Left lung (tissue), 10 donors: Measurements from ENCODE around the gene MACROD2. TPM values are rescaled to one million over a fixed set of nuclear protein-coding genes. Genes with fewer than 3 reads are reported as not detected.

Source experiments
- ATAC-seq: fragments of 200-7000 bp; cut with Tn5 transposase; one replicate; pipeline ENCODE4 v1.9.1; 2020; ENCODE audit warnings: moderate library complexity
- DNase-seq, 4 donors: peaks; one replicate each; pipeline ENCODE4 v3.0.0-alpha.2; 2013 to 2020
- H3K27ac ChIP-seq, 2 donors: fragments of 200-600 bp; sonication (generic) in 1 of 2; one replicate each; pipeline versions ENCODE4 v1.5.0 to v1.8.0; 2020 to 2021
- H3K27me3 ChIP-seq, 2 donors: fragments of 200-600 bp; sonication (generic) in 1 of 2; one replicate each; pipeline versions ENCODE4 v1.5.0 to v1.8.0; 2020 to 2021
- H3K36me3 ChIP-seq, 2 donors: fragments of 200-600 bp; sonication (generic) in 1 of 2; one replicate each; pipeline versions ENCODE4 v1.5.0 to v1.8.0; 2020 to 2021
- H3K4me1 ChIP-seq, 2 donors: fragments of 200-600 bp; one replicate each; pipeline ENCODE4 v1.8.0; 2021
- H3K4me3 ChIP-seq, 2 donors: fragments of 200-600 bp; sonication (generic) in 1 of 2; one replicate each; pipeline versions ENCODE4 v1.5.0 to v1.8.0; 2020 to 2021; ENCODE audit warnings: mild to moderate bottlenecking in 1 of 2
- H3K9me3 ChIP-seq, 2 donors: fragments of 200-600 bp; sonication (generic) in 1 of 2; one replicate each; pipeline versions ENCODE4 v1.5.0 to v1.8.0; 2020 to 2021
- CTCF ChIP-seq, 2 donors: fragments of 200-600 bp; sonication (generic) in 1 of 2; IDR thresholded peaks; one replicate each; pipeline versions ENCODE4 v1.5.0 to v1.8.0; 2021; ENCODE audit warnings: antibody characterized with exemption in 2 of 2
- intact Hi-C, 2 donors: fragments of 100-400 bp; cut with DNase I; formaldehyde crosslinking; loops; one replicate each; pipeline versions ENCODE4 v1.11.2 to v1.14.2; 2022
- polyA plus RNA-seq, 6 donors: library from polyadenylated mRNA; unstranded; fragments of 120-200 nt; gene quantifications; one replicate each; pipeline ENCODE4 v1.2.1, GENCODE V29; 2013; ENCODE audit not compliant: insufficient read length in 6 of 6
- total RNA-seq, 2 donors: library from RNA; stranded (reverse); fragmentation: NEBNext Ultra II Directional; extraction: Animal tissue kit (Norgen Biotek cat#: 25700); gene quantifications; one replicate each; pipeline ENCODE4 v1.2.1, GENCODE V29; 2021
- donor health status: DM: no; HTN: yes; CAD: no.
- donor health status: DM: no; HTN: no; CAD: no.

MACROD2 gene
- total and polyA plus RNA-seq, 8 donors: 6.1 to 23.6 (median 8.9) TPM

- TF ChIP-seq CTCF (IDR thresholded peaks at IDR 0.05): no peak
- no peak for DNase-seq
- H3K4me3 ChIP-seq: no peak overlapping the region
- H3K27ac ChIP-seq: no peak overlapping the region
- intact Hi-C loops: no loop called here
- H3K4me1 ChIP-seq: no peaks in the 10 kb centered on the region
- no peak for ATAC-seq
- H3K27me3 ChIP-seq: no peaks in the 10 kb centered on the region
- peaks cover 0 to 5% of the 10 kb centered on the region in 2 donors for H3K9me3 ChIP-seq
- no peaks in the 10 kb centered on the region for H3K36me3 ChIP-seq
These were observed 1848.5 kb downstream of the MACROD2 start for GRCh38 chr20:15843777-15844176.

GRCh38 chr20:15847196-15847784 is 1852.0 kb downstream of the MACROD2 start:
- no peaks in the 10 kb centered on the region for H3K27me3 ChIP-seq
- no peak overlapping the region for H3K27ac ChIP-seq
- no peaks in the 10 kb centered on the region for H3K36me3 ChIP-seq
- no peak overlapping the region for H3K4me3 ChIP-seq
- no peaks in the 10 kb centered on the region for H3K9me3 ChIP-seq
- H3K4me1 ChIP-seq: no peaks in the 10 kb centered on the region
- intact Hi-C loops: no loop called here
- DNase-seq (no peak), ATAC-seq (no peak)
- no peak for TF ChIP-seq CTCF (IDR thresholded peaks at IDR 0.05)

- Histone ChIP-seq H3K4me1 (no peaks in the 10 kb centered on the region), H3K9me3 (no peaks in the 10 kb centered on the region), H3K4me3 (no peak overlapping the region), H3K27ac (no peak overlapping the region), H3K27me3 (no peaks in the 10 kb centered on the region), H3K36me3 (no peaks in the 10 kb centered on the region)
- intact Hi-C loops: no loop called here
- no peak for DNase-seq
- ATAC-seq: no peak
- no peak for TF ChIP-seq CTCF (IDR thresholded peaks at IDR 0.05)
These were observed 1852.8 kb downstream of the MACROD2 start for GRCh38 chr20:15848126-15848525.

- Histone ChIP-seq H3K27me3 (no peaks in the 10 kb centered on the region), H3K36me3 (no peaks in the 10 kb centered on the region), H3K9me3 (no peaks in the 10 kb centered on the region), H3K27ac (no peak overlapping the region), H3K4me1 (no peaks in the 10 kb centered on the region), H3K4me3 (no peak overlapping the region)
- ATAC-seq (no peak), DNase-seq (no peak)
- intact Hi-C loops: no loop called here
- TF ChIP-seq CTCF (IDR thresholded peaks at IDR 0.05): no peak
These were observed 1853.8 kb downstream of the MACROD2 start for GRCh38 chr20:15848995-15849610.

GRCh38 chr20:15851576-15852215 is 1856.4 kb downstream of the MACROD2 start:
- ATAC-seq (no peak), DNase-seq (no peak)
- no peaks in the 10 kb centered on the region for H3K9me3 ChIP-seq
- H3K4me1 ChIP-seq: no peaks in the 10 kb centered on the region
- intact Hi-C loops: no loop called here
- no peaks in the 10 kb centered on the region for H3K27me3 ChIP-seq
- H3K36me3 ChIP-seq: no peaks in the 10 kb centered on the region
- no peak overlapping the region for H3K4me3 ChIP-seq
- no peak overlapping the region for H3K27ac ChIP-seq
- no peak for TF ChIP-seq CTCF (IDR thresholded peaks at IDR 0.05)
